HG03521 (cell line): ENCODE data around the gene KANK4.
A peak's percentile ranks its signal among the peaks of the same experiment; 100 is the strongest.
"Not testable (repeated sequence)": the region's sequence is repeated elsewhere in the genome, so short reads cannot be mapped to it uniquely, and the experiment has no call there.

Source experiments
- ATAC-seq: cut with Tn5 transposase; IDR thresholded peaks from one replicate; pipeline ENCODE4 v1.9.1; 2021; ENCODE audit warnings: mild to moderate bottlenecking, moderate library complexity; ENCODE audit not compliant: unreplicated experiment

KANK4 gene

DNA sequence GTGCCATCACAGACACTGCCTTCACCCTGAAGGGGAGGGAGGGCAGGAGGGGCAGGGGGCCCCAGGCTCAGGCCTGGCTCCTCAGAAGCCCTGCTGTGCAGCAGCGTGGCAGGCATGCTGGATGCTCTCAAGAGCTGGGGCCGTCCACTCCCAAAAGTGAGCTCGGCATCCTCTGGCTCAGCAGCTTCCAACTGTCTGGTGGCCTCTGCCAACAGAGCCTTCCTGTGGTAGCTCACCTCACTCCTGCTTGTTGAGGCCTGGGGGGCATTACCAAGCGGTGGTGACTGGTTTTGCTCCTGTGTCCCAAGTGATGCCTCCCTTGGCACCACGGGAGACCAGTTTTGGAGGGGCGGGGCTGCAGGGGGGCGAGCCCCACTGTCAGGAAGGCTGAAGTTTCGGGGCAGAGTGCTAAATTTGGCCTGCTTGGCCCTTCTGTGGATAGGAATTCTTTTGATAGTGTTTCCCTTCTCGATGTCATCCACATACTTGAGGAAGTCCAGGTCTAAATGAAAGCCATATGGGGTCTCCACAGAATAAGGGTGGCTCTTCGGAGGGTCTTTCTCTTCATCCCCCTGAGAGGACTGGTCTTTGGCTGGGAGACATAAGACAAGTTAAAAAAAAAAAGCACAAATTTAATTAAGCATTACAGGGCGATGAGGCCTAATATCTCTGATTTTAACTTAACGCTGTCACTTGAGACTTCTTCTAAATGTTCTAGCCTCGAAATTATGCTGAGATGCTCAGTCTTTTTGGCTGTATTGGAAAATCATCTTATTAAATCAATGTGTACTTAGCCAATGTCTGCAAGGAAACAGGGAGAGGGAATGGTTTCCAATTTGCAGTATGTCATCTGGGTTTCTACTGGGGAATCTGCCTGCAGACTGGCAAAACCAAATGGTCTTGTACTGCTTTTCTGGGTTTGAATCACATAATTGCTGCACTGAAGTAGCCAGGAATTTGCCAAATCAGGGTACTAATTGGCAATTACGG, 44.4 kb downstream of the KANK4 start:
- no peak for ATAC-seq

DNA sequence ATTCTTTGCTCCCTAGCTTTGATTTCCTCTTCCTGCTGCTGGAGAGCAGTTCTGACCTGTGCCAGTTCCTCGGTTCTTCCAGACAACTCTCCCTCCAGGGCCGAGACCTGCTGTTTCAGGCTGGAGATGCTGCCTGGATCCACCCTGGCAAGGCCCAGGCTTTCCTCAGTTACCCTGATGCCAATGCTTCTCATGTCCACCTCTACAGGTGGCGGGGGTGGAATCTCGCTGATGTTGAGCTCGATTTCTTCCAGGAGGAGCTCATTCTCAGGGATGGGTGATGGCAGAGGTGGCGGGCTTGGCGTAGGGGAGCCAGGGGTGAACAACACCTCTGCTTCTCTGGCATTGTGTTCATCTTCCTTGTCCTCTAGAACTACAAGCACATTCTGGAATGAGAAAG, 45.3 kb downstream of the KANK4 start:
- no peak for ATAC-seq

DNA sequence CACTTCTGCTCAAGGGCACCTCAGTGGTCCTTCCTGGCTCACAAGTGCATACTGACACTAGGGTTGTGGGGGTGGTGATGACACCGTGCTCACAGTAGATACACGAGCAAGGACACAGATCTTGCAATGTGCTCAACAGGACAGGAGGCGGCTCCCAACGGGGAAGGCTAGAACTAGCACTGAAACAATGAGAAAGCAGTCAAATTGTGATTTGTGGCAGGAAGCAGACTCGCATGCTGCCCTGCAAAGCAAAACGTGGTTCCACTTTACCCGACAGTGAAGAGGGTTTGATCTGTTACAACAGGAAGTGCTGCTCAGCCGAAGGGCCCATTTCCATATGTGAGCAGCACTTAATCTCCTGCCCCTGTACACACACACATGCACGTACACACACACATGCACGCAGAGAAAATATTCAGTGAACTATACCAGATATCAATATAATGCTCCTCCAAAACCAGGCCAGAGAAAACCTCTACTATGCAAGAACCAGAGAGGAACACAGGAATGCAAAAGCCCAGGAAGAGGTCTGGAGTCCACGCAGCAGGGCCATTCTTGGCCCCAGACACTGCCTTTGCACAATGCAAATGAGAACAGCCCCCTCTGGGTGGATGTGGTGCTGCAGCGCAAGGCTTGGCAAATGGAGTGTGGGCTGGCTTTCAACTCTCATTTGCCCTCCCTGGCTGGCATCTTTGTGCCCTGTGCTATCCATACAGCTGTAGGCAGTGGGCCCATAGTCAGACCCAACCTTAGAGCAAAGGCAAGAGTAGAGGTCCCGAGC, 47.1 kb downstream of the KANK4 start:
- ATAC-seq, result peak; percentile 66

DNA sequence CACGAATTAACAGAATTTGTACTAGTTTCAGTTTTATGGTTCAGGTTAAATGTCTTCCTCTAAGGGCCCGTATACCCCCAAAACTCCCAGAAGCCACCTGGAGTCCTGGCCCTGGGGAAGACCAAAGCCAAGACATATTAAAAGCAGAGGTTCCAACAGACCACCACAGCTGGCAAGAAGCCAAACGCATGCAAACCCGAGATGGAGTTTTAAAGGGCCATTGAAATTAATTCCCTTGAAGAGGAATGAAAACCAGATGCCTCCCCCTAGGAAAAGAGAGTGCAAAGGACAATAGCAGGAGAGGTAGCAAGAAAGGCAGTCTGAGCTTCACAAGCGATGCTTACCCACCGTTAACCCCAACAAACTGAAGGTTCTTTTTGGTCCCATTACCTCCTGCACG, 48.1 kb downstream of the KANK4 start:
- no peak for ATAC-seq

DNA sequence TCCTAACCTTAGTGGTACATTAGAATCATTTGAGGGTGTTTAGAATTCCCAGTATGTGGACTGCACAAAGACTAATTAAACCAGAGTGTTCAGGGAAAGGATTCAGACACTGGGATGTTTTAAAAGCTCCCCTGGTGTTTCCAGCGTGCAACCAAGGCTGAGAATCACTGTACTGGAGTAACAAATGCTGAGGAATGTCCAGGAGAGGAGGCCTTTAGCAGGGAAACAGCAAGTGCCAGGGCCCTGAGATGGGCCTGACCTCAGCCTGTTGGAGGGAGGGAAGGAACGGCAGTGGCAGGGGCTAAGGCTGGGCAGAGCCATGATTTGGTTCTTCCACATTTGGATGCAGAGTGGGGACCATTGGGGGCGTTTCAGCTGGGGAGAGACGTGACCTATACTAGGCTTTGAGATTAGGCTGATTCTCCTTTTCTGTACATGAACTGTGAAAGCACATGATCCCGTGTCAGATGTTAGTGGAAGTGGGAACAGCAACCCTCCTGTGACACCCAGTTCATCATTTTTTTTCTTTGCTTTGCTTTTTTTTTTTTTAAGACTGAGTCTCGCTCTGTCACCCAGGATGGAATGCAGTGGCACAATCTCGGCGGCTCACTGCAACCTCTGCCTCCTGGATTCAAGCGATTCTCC, 49.3 kb downstream of the KANK4 start:
- no peak for ATAC-seq

DNA sequence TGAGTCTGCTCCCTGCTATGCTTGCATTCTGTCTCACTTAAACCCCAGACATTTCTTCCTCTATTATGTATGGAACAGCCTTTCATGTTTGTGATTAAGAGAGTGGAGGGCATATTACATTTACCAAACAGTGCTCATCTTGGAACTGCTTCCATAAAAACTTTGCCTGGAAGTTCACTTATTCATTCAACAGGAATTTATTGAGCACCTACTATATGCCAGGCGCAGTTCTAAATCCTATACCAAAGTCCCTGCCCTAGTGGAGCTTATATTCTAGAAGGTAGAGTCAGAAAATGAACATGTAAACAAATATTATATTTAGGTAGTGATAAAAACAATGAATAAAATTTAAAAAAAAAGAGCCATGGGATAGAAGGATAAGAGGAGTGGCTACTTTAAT, 49.8 kb downstream of the KANK4 start:
- ATAC-seq, result no peak

DNA sequence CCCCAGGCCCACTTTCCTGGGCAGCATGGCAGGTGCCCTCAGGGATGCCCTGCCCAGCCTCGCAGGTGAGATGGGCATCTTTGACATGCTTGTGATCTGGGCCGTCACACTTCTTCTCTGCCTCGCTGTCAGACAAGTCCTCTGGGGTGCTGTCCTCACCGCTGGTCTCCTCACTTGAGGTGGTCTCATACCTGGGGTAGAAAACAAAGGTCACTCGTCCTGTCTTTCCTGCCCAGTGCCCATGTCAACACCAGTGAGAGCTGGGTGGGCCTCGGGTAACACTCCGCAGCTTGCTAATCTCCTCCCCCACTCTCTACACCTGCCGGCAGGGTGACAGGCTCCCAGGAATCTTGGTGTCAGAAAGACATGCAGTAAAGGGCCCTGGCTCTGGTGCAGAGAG, 50.9 kb downstream of the KANK4 start:
- no peak for ATAC-seq

DNA sequence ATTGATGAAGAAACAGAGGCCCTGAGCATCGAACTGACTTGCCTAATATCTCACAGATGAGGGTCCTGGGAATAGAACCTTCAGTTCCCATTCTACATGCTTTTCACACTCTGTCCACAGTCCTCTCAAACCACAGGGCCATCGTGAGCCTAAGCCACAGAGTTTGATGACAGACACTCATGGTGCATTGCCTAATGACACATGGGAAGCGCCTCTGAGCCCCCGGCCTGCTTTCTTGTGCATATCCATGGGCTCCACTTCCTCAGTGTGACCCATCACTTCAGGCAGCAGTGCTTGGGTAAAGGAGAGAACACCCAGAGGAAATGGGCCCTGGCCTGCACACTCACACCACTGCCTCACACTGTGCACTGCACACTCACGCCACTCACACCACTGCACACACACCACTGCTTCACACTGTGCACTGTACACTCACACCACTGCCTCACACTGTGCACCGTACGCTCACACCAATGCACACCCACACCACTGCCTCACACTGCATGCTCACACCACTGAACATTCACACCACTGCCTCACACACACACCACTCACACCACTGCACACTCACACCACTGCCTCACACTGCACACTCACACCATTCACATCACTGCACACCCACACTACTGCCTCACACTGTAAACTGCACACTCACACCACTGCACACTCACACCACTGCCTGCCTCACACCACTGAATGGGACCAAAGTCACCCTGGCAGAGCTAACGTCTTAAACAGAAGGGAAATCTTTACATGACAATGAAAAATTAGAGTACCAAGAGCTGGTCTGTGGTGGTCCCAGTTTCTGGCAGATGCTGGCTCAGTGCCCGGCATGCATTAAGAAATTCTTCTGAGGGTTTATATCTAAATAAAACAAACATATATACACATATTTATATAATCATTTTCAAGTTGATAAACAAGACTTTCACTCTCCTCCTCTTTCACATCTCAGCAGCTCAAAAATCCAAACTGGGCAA, 53.0 kb downstream of the KANK4 start:
- ATAC-seq, result no peak

DNA sequence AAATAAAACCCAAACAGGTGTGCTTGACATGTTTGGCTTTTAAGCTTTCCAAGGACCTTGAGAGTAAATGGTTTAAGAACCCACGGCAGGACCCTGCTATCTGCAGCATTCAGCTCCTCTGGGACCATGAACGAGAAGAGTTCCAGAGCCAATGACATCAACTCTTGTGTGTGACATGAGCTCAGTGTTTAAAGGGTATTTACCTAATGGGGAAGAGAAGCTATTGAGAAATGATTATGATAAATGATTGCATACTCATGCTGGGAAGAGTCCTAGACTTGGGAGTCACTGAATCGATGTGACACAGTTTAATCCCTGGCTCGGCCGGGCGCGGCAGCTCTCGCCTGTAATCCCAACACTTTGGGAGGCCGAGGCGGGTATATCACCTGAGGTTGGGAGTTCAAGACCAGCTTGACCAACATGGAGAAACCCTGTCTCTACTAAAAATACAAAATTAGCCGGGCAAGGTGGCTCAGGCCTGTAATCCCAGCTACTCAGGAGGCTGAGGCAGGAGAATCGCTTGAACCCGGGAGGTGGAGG, 55.4 kb downstream of the KANK4 start:
- no peak for ATAC-seq

DNA sequence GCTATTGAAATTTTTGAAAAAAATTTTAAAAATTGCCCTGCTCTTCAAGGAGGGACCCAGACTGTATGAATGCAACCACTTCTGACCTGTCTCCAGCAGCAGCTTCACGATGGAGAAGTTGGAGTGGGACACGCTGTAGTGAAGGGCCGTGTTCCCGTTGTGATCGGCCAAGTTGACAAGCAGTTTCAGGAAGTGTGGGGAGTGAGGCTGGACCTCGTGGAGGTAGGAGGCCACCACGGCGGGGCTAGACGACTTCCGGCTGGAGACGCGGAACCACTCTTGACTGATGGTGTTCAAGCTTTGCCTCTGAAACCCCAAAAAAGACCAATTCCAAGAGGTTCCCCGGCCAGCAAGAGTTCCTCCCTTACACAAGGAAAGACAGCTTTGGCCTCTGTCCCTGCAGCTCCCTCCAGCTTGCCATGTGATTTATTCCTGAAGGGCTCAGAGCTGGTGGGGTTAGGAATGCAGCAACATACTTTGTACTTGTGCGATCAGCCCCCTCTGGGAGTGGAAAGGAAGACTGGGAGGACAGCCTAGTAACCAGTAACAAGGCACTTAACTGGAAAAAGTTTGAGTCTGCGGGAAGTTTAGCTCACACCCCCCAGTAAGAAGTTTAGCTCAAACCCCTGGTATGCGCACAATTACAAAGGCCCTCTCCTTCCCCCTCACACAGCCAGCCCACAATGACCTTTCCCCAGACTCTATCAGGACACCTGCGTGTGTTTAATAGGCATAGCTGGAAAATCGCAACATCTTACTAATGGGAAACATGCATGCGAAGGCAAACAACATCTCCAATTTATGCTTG, 56.0 kb downstream of the KANK4 start:
- ATAC-seq, result no peak

DNA sequence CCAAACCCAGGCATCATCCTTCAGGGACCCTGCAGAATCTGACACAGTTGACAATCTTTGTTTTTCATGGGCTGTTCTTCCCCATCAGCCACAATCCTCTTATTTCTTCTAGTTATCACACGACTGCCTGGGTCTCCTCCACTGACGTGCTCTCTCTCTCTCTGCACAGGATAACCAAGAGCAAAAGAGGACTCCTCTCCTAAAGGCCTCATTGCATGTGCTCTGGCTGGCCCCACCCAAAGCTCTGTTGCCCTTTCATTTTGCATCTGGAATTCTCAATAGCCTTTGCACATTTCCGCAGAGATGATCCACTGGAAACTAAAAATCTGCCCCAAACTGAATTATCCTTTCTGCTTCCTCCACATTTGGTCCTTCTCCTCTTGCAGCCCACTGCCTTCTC, 58.5 kb downstream of the KANK4 start:
- no peak for ATAC-seq

DNA sequence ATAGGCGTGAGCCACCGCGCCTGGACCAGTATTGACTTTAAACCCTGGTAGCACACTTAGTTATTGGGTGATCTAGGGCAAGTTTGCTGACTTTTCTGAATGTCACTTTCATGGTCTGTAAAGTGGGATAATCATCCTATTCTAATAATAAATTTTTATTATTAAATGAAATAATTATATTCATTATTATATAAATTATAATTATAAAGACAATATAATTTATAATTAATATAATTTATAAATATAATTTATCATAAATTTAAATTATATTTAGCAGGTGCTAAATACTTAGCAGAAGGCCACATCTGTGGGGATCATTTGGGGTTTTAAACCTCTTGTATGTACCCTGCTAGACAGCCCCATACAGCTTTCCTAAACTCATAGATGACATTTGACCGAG, 59.7 kb downstream of the KANK4 start:
- ATAC-seq, result no peak

DNA sequence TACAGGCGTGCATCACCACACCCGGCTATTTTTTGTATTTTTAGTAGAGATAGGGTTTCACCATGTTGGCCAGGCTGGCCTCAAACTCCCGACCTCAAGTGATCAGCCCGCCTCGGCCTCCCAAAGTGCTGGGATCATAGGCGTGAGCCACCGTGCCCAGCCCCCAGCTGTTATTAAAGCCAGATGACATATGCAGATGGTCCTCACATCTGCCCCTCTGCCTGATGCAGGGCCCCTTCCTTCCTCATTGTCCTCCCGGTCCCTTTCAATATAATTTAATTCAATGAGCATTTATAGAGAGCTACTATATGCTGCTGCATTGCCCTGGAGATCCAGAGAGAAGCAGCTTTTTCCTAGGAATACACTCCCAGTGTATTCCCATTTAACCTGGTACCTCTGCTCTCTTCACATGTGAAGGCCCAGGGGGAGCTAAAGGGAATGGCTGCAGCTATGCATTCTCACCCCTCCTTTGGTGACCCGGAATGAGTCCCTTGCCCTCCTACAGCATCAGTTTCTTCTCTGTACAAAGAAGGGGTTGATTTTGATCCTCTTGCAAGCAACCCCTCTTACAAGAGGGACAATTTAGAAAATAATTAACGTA, 69.0 kb downstream of the KANK4 start:
- ATAC-seq, result no peak

DNA sequence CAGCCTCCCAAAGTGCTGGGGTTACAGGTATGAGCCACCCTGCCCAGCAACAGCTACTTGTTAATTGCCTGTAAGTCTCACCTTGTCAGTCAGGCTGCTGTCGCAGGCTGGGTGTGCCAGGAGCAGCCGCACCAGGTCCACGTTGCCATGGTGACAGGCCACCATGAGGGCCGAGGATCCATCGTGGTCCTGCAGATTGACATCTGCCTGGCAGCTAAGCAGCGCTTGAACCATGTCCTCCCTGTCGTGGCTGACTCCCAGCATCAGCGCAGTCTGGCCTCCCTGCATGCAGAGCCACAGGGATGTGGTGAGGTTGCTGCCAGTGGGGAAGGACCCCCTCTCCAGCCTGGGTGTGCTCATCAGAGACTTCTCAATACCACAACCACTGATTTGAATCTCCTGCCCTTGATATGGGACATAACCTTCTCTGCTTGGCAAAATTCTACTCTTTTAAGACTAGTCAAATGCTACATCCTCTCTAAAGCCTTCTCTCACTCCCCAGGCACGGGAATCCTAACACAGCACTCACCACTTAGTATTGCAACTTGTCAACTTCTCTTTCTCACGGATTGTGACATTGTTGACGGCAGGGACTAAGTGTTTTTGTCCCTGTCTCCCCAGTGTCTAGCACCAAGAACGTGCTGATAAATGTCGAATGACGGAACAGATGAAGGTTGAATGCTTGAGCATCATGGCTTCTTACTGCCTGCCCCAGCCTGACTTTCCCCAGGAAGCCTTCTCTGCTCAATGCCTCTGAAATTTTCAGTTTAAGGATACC, 71.7 kb downstream of the KANK4 start:
- no peak for ATAC-seq

DNA sequence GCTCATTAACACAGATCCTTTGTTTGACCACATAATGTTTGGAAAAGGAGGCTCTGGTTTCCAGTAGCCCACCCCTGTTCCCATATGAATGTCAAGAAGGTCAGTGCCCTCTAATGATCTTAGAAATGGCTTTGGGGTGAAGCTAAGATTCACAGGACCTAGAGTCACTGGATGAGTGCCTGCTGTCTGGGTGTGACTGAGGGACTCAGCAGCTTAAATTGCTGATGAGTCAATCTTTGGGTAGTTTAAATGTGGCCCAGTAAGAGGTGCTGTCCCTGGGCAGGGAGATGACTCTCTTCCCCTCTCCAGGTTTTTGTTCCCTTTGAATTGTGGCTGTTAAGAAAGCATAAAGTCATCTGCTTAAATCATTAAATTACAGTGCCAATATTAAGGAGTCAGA, 74.0 kb downstream of the KANK4 start:
- ATAC-seq, result no peak

DNA sequence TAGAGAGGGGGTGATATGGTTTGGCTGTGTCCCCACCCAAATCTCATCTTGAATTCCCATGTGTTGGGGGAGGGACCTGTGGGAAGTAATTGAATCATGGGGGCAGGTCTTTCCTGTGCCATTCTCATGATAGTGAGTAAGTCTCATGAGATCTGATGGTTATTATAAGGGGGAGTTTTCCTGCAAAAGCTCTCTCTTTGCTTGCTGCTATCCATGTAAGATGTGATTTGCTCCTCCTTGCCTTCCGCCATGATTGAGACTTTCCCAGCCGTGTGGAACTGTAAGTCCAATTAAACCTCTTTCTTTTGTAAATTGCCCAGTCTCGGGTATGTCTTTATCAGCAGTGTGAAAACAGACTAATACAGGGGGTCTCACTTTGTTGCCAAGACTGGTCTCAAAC, 74.9 kb downstream of the KANK4 start:
- ATAC-seq, result not testable (repeated sequence)

DNA sequence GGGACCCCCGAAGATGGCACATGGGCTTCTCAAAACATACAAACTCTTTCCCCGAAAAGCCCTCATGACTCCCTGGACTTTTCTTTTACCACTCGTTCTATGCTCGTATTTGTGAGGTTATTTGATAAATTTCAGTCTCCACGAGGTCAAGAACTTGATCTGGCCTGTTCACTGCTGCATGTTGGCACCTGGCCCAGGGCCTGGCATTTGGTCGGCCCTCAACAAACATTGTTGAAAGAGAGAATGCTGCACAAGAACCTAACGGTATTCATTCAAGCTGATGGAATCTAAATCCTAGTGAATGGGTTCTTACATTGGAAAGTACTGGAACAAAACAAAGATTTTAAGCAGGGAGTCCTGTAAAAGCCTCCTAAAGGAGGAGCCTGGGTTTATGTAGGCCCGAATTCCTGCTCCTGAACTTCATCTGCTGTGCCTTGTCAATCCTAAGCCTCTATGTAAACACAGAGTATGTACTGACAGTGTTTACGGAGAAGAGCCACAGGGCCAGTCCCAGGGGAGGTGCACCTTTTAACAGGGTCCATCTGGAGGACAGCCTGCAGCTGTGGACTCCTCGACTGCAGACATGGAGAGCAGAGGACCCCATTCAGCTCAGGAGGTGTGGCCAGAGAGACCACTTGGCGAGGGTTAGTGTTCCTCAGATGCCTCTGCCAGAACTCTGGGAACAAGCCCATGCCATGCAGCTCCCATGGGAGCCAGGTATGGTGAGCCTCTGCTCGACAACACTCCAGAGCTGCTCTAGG, 77.7 kb downstream of the KANK4 start:
- no peak for ATAC-seq
